ENCODE results near the gene MYCBP2.

The MYCBP2 gene

DNA sequence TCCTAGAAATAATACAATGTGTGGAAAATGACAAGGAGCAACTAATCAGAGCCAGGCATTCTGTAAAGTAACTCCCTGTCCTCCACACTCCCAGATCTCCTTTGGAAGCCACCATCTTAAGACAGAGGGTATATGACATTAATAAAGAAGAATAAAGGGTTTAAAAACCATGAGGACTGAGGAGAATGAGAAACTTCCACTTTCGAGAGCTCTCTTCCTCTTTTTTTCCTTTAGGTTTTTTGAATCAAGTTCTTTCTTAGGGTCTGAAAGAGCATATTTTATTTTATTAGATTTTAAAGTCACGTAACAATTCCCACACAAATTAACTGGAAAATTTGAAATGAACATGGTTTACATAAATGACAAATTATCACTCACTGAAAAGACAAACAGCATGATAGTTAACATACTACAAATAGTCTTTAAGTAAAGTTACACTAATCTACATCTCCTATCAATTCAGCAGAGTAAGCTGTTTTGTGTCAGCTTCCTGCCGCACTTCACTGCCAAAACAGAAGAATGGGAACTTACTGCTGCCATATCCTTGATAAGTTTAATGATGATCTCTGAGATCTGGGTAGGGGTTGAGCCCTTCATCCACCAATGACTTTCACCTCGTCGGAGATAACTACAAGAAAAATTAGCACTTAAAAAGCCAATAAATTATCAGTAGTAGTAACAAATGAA is 261.3 kb downstream of the MYCBP2 start:
- TF ChIP-seq, protein P1, sequence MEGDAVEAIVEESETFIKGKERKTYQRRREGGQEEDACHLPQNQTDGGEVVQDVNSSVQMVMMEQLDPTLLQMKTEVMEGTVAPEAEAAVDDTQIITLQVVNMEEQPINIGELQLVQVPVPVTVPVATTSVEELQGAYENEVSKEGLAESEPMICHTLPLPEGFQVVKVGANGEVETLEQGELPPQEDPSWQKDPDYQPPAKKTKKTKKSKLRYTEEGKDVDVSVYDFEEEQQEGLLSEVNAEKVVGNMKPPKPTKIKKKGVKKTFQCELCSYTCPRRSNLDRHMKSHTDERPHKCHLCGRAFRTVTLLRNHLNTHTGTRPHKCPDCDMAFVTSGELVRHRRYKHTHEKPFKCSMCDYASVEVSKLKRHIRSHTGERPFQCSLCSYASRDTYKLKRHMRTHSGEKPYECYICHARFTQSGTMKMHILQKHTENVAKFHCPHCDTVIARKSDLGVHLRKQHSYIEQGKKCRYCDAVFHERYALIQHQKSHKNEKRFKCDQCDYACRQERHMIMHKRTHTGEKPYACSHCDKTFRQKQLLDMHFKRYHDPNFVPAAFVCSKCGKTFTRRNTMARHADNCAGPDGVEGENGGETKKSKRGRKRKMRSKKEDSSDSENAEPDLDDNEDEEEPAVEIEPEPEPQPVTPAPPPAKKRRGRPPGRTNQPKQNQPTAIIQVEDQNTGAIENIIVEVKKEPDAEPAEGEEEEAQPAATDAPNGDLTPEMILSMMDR (IDR thresholded peaks at IDR 0.05; ENCODE audit: insufficient read depth, low read length, poor library complexity, severe bottlenecking), result no peak
- DNase-seq (ENCODE audit: extremely low read depth, insufficient read length), result no peak
- H3K27me3 ChIP-seq (replicated peaks; ENCODE audit: control insufficient read depth, insufficient read depth, low read length), result no peaks in the 10 kb centered on the region
- H3K4me3 ChIP-seq (replicated peaks; ENCODE audit: low read depth, low read length), result no peak overlapping the region
- H3K36me3 ChIP-seq (ENCODE audit: control insufficient read depth, insufficient read depth, low read length), result peaks cover 7% of the 10 kb centered on the region

DNA sequence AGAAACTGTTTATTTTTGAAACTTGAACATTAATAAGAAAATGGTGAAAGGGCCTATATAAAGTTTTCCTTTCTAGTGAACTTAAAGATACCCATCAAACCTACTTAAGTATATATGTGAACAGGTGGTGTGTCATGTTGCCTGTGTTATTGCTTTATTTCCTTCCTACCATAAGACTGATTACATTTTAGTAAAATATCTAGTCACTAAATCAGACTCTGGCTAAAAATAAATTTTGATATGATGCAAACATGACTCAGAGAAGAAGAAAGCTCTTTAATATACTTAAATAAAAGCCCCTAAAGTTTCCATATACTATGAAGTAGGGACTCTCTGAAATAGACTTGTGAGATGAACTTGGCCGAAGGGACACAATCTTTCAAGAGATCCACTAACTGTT is 264.8 kb downstream of the MYCBP2 start:
- no peak for DNase-seq (ENCODE audit: extremely low read depth, insufficient read length)
- H3K36me3 ChIP-seq (ENCODE audit: control insufficient read depth, insufficient read depth, low read length), result peaks cover 8% of the 10 kb centered on the region

DNA sequence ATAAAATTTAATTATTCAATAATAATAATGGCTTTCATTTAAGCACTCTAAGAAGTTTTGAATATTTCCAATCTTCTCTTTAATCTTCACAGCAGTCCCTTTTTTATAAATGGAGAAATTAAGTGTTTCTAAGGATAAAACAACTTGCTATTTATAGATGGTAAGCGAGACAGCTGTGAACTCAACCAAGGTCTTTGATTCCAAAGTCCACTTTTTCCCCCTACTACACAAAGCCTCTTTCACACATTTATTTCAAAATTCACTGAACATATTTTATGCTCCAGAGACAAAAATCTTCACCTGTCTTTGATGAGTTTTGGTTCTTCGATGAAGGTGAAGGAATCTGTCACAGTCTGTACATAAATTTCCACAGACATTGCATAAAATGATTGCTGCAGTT is 265.5 kb downstream of the MYCBP2 start:
- H3K4me3 ChIP-seq (replicated peaks; ENCODE audit: low read depth, low read length), result no peak overlapping the region
- H3K36me3 ChIP-seq (ENCODE audit: control insufficient read depth, insufficient read depth, low read length), result peaks cover 8% of the 10 kb centered on the region
- H3K27me3 ChIP-seq (replicated peaks; ENCODE audit: control insufficient read depth, insufficient read depth, low read length), result no peaks in the 10 kb centered on the region
- DNase-seq (ENCODE audit: extremely low read depth, insufficient read length), result no peak
- TF ChIP-seq, protein P1 (IDR thresholded peaks at IDR 0.05; ENCODE audit: insufficient read depth, low read length, poor library complexity, severe bottlenecking), result no peak

More for the DNA sequence above, 264.8 kb downstream of the MYCBP2 start:
- Histone ChIP-seq H3K27me3 (replicated peaks; ENCODE audit: control insufficient read depth, insufficient read depth, low read length) (no peaks in the 10 kb centered on the region), H3K4me3 (replicated peaks; ENCODE audit: low read depth, low read length) (no peak overlapping the region)
- TF ChIP-seq, protein P1 (IDR thresholded peaks at IDR 0.05; ENCODE audit: insufficient read depth, low read length, poor library complexity, severe bottlenecking), result no peak

DNA sequence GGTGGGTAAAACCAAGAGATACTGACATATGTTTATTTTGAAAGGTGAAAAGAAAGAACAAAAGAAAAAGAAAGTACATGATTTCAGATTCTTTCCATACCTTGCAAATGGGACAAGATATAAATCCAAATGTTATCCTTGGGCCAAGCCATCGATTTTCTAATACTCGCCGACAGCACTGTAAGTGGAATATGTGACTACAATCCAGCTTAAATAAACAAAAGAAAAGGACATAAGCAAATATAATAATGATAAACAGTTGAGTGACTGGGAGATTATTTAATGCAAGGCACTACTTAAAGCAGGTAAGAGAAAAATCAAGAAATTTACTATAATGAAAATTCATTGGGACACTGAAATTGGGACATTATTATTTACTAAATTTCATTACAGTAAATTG is 270.0 kb downstream of the MYCBP2 start:
- TF ChIP-seq, protein P1 (IDR thresholded peaks at IDR 0.05; ENCODE audit: insufficient read depth, low read length, poor library complexity, severe bottlenecking), result no peak
- Histone ChIP-seq H3K36me3 (ENCODE audit: control insufficient read depth, insufficient read depth, low read length) (peaks cover 11% of the 10 kb centered on the region), H3K4me3 (replicated peaks; ENCODE audit: low read depth, low read length) (no peak overlapping the region), H3K27me3 (replicated peaks; ENCODE audit: control insufficient read depth, insufficient read depth, low read length) (no peaks in the 10 kb centered on the region)
- no peak for DNase-seq (ENCODE audit: extremely low read depth, insufficient read length)

DNA sequence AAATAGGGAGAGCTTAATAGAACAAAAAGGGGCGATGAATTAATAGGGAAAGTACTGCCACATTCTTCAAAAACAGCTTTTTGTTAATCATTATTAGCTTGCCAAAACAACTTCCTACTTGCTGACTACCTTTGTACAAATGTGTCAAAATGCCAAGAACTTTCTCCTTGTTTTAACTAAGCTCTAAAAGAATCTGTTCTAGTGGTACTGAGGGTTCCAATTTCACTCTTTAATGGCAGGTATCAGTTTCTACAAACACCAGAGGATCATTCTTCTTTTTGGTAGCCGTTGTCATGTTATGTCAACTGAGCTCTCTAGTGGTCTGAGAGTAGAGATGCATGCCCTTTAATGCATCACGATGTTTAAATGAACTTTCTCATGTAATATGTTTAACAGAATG is 270.5 kb downstream of the MYCBP2 start:
- Histone ChIP-seq H3K27me3 (replicated peaks; ENCODE audit: control insufficient read depth, insufficient read depth, low read length) (no peaks in the 10 kb centered on the region), H3K36me3 (ENCODE audit: control insufficient read depth, insufficient read depth, low read length) (peaks cover 11% of the 10 kb centered on the region), H3K4me3 (replicated peaks; ENCODE audit: low read depth, low read length) (no peak overlapping the region)
- no peak for DNase-seq (ENCODE audit: extremely low read depth, insufficient read length)
- TF ChIP-seq, protein P1 (IDR thresholded peaks at IDR 0.05; ENCODE audit: insufficient read depth, low read length, poor library complexity, severe bottlenecking), result no peak

DNA sequence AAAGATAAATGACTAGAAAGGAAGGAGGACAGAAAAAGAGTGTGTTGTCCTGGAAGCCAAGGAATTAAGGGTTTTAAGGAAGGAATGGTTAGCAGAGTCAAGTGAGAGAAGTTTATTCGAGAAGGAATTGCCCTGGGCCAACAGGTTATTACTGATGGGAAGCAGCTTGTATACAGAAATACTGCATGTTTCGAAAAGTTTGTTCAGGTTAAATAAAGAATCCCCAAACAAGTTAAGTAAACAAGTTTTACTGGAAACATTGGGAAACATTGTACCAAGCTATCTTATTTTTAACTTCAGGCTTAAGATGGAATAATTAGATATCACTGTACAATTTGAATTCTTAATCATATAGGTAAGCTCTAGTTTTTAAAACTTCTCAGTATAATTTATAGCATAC is 271.7 kb downstream of the MYCBP2 start:
- Histone ChIP-seq H3K27me3 (replicated peaks; ENCODE audit: control insufficient read depth, insufficient read depth, low read length) (no peaks in the 10 kb centered on the region), H3K36me3 (ENCODE audit: control insufficient read depth, insufficient read depth, low read length) (peaks cover 12% of the 10 kb centered on the region), H3K4me3 (replicated peaks; ENCODE audit: low read depth, low read length) (no peak overlapping the region)
- no peak for DNase-seq (ENCODE audit: extremely low read depth, insufficient read length)
- TF ChIP-seq, protein P1 (IDR thresholded peaks at IDR 0.05; ENCODE audit: insufficient read depth, low read length, poor library complexity, severe bottlenecking), result no peak

Data from GM06990 (cell line).